Measurements from ENCODE around the gene ZNF76. TPM values are rescaled to one million over a fixed set of nuclear protein-coding genes. Genes with fewer than 3 reads are reported as not detected.
A peak's percentile ranks its signal among the peaks of the same experiment; 100 is the strongest.

ZNF76 gene
- total and polyA plus RNA-seq, 2 donors (not counting 3 experiments of a cell fraction or from before 2014, with no cell fraction given) = 27.9 to 34.6 TPM

DNA sequence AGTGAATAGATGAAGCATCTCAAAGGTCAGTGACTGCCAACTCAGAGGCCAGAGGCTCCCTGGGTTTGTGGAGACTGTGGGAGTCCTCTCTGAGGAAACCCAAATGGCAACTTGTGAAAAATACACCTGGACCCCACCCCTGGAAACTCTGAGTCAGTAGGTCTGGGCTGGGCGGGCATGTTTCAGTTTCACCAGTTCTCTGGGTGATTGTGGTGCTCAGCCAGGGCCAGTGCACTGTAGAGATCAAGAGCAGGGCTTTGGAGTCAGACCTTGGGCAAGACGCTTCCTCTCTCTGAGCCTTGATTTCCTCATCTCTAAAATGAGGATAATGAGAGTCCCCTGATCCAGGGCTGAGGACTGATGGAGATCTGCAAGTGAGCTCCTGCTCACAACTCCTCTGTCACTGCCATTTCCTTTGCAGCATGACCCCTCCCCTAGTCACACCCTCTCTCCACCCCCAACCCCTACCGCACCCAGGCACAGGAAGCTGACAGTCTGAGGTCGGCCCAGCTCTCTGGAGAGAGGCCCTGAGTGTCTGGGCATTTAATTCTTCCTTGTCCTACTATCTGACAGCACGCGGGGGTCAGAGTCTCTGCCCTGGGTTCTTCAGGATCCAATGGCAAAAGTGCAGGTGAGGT, 43.2 kb downstream of the ZNF76 start:
- Histone ChIP-seq H3K4me3 (replicated peaks in 1 of 3; ENCODE audit: insufficient read depth in 1 of 3, low read depth in 1 of 3, low read length in 3 of 3) (no peak overlapping the region), H3K79me2 (ENCODE audit: control insufficient read depth, insufficient read depth, low read length) (no peaks in the 10 kb centered on the region), H3K9me3 (replicated peaks; ENCODE audit: control insufficient read depth, insufficient read depth, low read length) (no peaks in the 10 kb centered on the region), H3K27me3 (ENCODE audit: control insufficient read depth in 2 of 2, insufficient read depth in 2 of 2, low read length in 2 of 2) (no peaks in the 10 kb centered on the region), H3K9ac (replicated peaks; ENCODE audit: extremely low read depth, insufficient read depth, low read length) (no peak overlapping the region), H3K36me3 (ENCODE audit: control insufficient read depth in 2 of 2, extremely low read depth in 1 of 2, insufficient read depth in 2 of 2, low read length in 2 of 2) (no peaks in the 10 kb centered on the region), H3K27ac (ENCODE audit: insufficient read depth, low read depth, low read length) (no peak overlapping the region), H3K4me2 (ENCODE audit: insufficient read depth, low read length) (no peak overlapping the region), H4K20me1 (replicated peaks; ENCODE audit: control insufficient read depth, extremely low read depth, insufficient read depth, low read length) (no peaks in the 10 kb centered on the region), H2AFZ (ENCODE audit: low read depth, low read length) (peak overlapping the region; percentile 34), H3K9me1 (replicated peaks; ENCODE audit: control insufficient read depth, extremely low read depth, insufficient read depth, low read length) (no peaks in the 10 kb centered on the region), H3K4me1 (ENCODE audit: control insufficient read depth, extremely low read depth, insufficient read depth, low read length) (peaks cover 10% of the 10 kb centered on the region)
- ChIA-PET CTCF (interaction anchor here (1.0 to 1.6 kb wide), 2 partner anchors 9 to 147 kb away, joined by 3 to 9 read pairs; no protein-coding TSS in a partner anchor), POLR2A (no interaction called here)
- intact Hi-C loops (cut with micrococcal nuclease) = no loop called here
- no TSS peak for BruUV-seq (replicated peaks)
- dilution Hi-C loops (cut with MboI; ENCODE audit: extremely low pct_ligation_motif_present, low sequenced_read_pairs) = no loop called here
- FAIRE-seq = no peak
- no peak for DNase-seq (ENCODE audit: low read depth, low spot score)
- no peak for TF ChIP-seq GATA2 (IDR thresholded peaks at IDR 0.05; ENCODE audit: insufficient read depth, insufficient read length, low read depth, low read length)
- no peak for TF ChIP-seq POLR2A (IDR thresholded peaks at IDR 0.05; ENCODE audit: low read depth, low read length)
- no peak for TF ChIP-seq MAX (IDR thresholded peaks at IDR 0.05; ENCODE audit: insufficient read depth, insufficient read length)
- no peak for TF ChIP-seq CTCF (IDR thresholded peaks at IDR 0.05; ENCODE audit: extremely low read depth in 1 of 2, insufficient read depth in 1 of 2, low read depth in 1 of 2, low read length in 2 of 2)
- no peak for TF ChIP-seq EZH2 (IDR thresholded peaks at IDR 0.05; ENCODE audit: borderline replicate concordance, low read depth, low read length, severe bottlenecking)
- TF ChIP-seq FOS (IDR thresholded peaks at IDR 0.05; ENCODE audit: borderline replicate concordance, insufficient read depth, low read length) = no peak
- TF ChIP-seq MYC (IDR thresholded peaks at IDR 0.05; ENCODE audit: low read depth, low read length) = no peak
- TF ChIP-seq JUN (IDR thresholded peaks at IDR 0.05; ENCODE audit: borderline replicate concordance, insufficient read depth, insufficient read length, low read depth) = no peak
- TF ChIP-seq POLR2AphosphoS5 (IDR thresholded peaks at IDR 0.05; ENCODE audit: insufficient read depth, low read depth, low read length) = no peak
